GM23248 (cell line): ENCODE results near the gene GNAQ.

Experiments used
- EZH2 ChIP-seq: fragments of 200-600 bp; sonication (generic); IDR thresholded peaks from 2 replicates; pipeline ENCODE4 v1.6.1; 2018; ENCODE audit warnings: antibody characterized with exemption, mild to moderate bottlenecking; ENCODE audit not compliant: insufficient read depth, poor library complexity, severe bottlenecking
- EZH2phosphoT487 ChIP-seq: fragments of 200-600 bp; sonication (generic); IDR thresholded peaks from 2 replicates; pipeline ENCODE4 v1.6.1; 2018; ENCODE audit warnings: antibody characterized with exemption, moderate library complexity, mild to moderate bottlenecking, low read depth; ENCODE audit not compliant: insufficient read depth

DNA sequence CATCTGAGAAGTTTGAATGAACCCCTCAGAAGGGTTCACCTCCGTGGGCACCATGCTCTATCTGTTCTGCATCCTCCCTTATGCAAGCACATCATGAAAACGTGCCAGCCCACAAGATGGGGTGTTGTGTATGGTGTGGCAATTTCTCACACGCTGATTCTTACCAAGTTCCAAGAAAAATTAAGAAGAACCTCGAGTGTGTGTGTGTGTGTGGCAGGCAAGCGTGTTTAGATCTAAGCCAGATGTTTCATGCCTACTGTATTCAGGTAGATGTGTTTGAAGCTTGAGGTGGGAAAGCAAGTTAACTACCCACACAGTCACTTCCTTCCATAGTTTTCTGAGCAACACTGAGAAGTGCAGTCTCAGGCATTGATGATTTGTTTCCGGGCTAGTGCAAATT is 305.8 kb downstream of the GNAQ start:
- TF ChIP-seq EZH2 (no peak), EZH2phosphoT487 (no peak)
